Suprapubic skin (tissue), 4 donors: ENCODE data around the gene SLC25A39.
A peak's percentile ranks its signal among the peaks of the same experiment; 100 is the strongest.

Experiments
- POLR2A ChIP-seq, 2 donors: fragments of 450-650 bp; IDR thresholded peaks; one replicate each; pipeline ENCODE4 v1.6.1; 2017; ENCODE audit warnings: antibody characterized with exemption in 2 of 2, mild to moderate bottlenecking in 2 of 2, moderate library complexity in 2 of 2
- POLR2AphosphoS5 ChIP-seq, 3 donors: sonication (generic); formaldehyde crosslinking; IDR thresholded peaks; one replicate each; pipeline ENCODE4 v1.6.1; 2017; ENCODE audit warnings: antibody characterized with exemption in 3 of 3
- TF ChIP-seq, protein P1 (sequence below), 2 donors: fragments of 200-600 bp in 1 of 2; fragments of 450-650 bp in 1 of 2; sonication (generic) in 1 of 2; IDR thresholded peaks; one replicate each; pipeline ENCODE4 v1.5.1; 2016 to 2019; ENCODE audit warnings: antibody characterized with exemption in 2 of 2, mild to moderate bottlenecking in 1 of 2, moderate library complexity in 1 of 2

DNA sequence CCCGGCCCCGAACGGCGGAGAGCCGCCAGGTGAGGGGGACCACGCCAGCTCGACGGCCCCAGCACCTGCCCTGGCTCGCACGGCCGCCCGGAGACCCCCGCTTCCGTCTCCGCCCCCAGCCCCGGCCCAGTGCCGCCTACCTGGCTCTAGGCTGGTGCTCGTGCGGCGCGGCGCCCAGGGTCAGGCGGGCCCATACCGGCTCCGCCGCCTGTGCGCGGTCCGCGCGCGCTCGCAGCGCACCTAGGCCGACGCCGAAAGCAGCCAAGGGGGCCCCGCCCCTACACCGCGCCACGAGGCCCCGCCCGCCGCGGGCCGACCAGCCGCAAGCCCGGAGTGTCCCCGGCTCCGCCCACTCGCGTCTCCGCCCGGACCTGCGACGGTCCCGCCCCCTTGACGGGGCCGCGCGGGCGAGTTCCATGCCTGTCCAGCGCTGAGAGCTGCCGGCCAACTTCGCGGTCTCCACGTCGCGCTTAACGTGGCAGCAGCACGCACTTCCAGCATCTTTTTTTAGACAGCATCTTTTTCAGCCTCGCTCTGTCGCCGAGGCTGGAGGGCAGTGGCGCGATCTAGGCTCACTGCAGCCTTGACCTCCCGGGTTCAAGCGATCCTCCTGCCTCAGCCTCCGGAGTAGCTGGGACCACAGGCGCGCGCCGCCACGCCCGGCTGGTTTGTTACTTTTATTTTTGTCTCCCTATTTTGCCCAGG, at the start of gene SLC25A39:
- TF ChIP-seq, protein P1, sequence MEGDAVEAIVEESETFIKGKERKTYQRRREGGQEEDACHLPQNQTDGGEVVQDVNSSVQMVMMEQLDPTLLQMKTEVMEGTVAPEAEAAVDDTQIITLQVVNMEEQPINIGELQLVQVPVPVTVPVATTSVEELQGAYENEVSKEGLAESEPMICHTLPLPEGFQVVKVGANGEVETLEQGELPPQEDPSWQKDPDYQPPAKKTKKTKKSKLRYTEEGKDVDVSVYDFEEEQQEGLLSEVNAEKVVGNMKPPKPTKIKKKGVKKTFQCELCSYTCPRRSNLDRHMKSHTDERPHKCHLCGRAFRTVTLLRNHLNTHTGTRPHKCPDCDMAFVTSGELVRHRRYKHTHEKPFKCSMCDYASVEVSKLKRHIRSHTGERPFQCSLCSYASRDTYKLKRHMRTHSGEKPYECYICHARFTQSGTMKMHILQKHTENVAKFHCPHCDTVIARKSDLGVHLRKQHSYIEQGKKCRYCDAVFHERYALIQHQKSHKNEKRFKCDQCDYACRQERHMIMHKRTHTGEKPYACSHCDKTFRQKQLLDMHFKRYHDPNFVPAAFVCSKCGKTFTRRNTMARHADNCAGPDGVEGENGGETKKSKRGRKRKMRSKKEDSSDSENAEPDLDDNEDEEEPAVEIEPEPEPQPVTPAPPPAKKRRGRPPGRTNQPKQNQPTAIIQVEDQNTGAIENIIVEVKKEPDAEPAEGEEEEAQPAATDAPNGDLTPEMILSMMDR (IDR thresholded peaks at IDR 0.05): no peak
- peak in 1 of 3 donors; percentile 15 for TF ChIP-seq POLR2AphosphoS5 (IDR thresholded peaks at IDR 0.05)
- TF ChIP-seq POLR2A (IDR thresholded peaks at IDR 0.05): no peak
